Measurements from ENCODE around the gene KRT2.

Gene KRT2

DNA sequence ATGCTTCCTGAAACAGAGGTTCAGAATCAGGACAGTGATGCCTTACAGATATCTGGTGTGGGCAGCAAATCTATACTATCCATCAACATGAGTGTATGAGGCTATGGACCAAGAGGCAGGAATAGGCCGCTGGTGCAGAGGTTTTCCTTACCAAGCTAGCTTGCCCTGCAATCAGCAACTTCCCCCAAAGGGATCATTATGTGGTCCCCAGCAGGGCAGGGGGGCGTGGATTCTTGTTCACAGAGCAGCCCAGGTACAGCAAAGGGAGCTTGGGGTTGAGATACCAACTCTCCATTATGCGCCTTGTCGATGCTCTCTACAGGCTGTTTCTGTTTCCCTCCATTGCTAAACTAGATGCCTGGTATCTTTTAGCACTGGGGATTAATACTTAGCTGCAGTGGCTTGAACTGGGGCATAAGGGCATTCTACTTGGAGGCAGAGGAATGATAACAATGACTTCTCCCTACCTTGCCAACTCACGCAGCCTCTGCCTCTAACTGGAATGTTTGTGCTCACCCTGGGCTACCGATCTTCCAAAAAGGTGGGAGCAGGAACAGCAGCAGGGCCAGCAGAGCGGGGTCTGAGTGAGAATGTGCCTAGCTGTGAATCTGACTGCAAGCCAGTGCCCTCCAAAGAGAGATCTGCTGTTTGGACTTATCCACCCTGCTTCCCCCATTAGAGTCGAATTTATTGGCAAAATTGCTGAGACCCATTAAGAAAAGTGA, 38.5 kb upstream of the KRT2 start:
- no peak overlapping the region for H3K4me3 ChIP-seq (replicated peaks in 1 of 2; ENCODE audit: low read depth in 2 of 2, low read length in 2 of 2)
- TF ChIP-seq, protein P1, sequence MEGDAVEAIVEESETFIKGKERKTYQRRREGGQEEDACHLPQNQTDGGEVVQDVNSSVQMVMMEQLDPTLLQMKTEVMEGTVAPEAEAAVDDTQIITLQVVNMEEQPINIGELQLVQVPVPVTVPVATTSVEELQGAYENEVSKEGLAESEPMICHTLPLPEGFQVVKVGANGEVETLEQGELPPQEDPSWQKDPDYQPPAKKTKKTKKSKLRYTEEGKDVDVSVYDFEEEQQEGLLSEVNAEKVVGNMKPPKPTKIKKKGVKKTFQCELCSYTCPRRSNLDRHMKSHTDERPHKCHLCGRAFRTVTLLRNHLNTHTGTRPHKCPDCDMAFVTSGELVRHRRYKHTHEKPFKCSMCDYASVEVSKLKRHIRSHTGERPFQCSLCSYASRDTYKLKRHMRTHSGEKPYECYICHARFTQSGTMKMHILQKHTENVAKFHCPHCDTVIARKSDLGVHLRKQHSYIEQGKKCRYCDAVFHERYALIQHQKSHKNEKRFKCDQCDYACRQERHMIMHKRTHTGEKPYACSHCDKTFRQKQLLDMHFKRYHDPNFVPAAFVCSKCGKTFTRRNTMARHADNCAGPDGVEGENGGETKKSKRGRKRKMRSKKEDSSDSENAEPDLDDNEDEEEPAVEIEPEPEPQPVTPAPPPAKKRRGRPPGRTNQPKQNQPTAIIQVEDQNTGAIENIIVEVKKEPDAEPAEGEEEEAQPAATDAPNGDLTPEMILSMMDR (IDR thresholded peaks at IDR 0.05; ENCODE audit: low read depth, low read length) = no peak

DNA sequence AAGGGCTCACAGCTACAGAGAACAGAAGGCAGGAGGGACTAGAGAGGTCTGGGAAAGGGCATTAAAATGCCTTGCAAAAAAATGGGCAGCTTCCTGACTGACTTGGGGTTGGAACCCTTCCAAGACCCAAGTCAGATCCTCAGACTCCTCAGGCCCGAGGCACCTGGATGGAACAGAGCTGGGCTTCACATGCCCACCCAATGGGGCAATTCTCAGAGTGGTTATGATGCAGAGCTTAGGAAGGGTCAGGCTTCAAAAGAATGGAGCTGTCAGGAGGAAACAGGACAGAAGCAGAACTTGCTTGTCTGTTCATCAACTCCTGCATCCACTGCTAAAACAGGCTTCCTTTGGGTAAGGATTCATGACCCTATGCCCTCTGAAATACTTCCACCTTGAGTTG, 37.9 kb upstream of the KRT2 start:
- DNase-seq (ENCODE audit: low read depth in 2 of 2) = no peak
- TF ChIP-seq, protein P1 (IDR thresholded peaks at IDR 0.05; ENCODE audit: low read depth, low read length) = no peak

More for the DNA sequence above, 38.5 kb upstream of the KRT2 start:
- DNase-seq (ENCODE audit: low read depth in 2 of 2) = no peak

DNA sequence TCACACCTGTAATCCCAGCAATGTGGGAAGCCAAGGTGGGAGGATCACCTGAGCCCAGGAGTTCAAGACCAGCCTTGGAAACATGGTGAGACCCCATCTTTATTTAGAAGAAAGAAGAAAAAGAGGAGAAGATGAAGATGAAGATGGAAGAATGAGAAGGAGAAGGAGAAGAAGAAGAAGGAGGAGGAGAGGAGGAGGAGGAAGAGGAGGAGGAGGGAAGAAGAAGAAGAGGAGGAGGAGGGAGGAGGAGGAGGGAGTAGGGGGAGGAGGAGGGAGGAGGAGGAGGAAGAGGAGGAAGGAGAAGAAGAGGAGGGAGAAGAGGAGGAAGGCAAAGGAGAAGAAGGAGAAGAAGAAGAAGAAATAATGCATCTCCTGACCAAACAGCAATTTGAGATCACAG, 37.2 kb upstream of the KRT2 start:
- DNase-seq (ENCODE audit: low read depth in 2 of 2) = no peak
- H3K4me3 ChIP-seq (replicated peaks in 1 of 2; ENCODE audit: low read depth in 2 of 2, low read length in 2 of 2) = no peak overlapping the region
- TF ChIP-seq, protein P1 (IDR thresholded peaks at IDR 0.05; ENCODE audit: low read depth, low read length) = no peak

More for the DNA sequence above, 37.9 kb upstream of the KRT2 start:
- H3K4me3 ChIP-seq (replicated peaks in 1 of 2; ENCODE audit: low read depth in 2 of 2, low read length in 2 of 2) = no peak overlapping the region

DNA sequence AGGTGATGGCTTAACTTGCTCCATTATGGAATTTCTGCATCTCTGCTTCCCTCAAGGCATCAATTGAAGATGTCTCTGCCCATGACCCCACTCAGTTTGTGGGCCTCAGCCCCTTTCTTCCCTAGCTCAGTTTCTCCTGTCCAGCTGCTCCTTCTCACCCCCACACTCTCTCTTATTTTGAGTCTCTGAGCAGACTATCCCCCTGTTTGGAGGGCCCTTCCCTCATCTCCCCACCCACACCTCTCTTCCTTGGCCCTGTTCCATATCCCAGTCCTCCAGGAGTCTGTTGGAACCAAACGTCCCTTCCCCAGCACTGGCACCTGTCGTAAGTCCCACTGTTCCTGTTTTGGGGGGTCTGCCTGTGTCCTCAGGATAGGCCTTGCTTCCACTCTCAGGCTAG, 36.5 kb upstream of the KRT2 start:
- no peak overlapping the region for H3K4me3 ChIP-seq (replicated peaks in 1 of 2; ENCODE audit: low read depth in 2 of 2, low read length in 2 of 2)
- no peak for DNase-seq (ENCODE audit: low read depth in 2 of 2)
- TF ChIP-seq, protein P1 (IDR thresholded peaks at IDR 0.05; ENCODE audit: low read depth, low read length) = no peak

DNA sequence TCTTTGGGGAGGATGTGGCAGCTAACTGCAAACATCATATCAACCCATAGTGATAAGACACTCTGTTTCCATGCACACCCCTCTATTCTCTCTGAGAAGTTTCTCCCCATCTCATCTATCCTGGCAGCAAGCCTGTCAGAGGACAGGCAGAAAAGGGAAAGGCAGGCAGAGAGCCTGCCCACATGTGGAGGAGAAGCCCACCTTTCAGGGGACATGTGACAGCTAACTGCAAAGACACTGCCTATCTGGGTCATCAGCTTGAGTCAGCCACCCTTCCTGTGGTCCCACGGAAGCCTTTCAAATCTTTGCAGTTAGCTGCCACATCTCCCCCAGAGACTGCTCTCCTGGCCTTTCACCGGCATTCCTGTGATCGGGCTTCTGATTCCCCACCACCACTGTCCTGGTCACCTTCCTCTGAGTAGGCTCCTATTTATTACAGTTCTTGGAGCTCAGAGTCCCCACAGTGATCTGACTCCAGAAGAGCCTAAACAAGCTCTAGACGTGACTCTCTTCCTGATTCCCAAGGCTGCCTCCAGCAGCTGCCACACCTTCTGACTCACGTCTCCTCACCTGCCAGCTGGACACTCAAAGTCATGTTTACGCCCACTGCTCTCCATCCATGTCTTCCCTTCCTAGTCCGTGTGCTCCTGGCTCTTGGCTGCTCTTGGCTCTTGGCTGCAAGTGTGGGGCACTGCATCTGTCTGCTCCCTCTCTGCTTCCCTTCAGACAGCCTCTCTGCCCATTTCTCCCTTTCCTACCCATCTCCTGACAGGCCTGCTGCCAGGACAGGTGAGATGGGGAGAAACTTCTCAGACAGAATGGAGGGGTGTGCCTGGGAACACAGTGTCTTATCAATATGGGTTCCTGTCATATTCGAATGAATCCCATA, 35.7 kb upstream of the KRT2 start:
- H3K4me3 ChIP-seq (replicated peaks in 1 of 2; ENCODE audit: low read depth in 2 of 2, low read length in 2 of 2) = no peak overlapping the region
- DNase-seq (ENCODE audit: low read depth in 2 of 2) = no peak
- TF ChIP-seq, protein P1 (IDR thresholded peaks at IDR 0.05; ENCODE audit: low read depth, low read length) = no peak

DNA sequence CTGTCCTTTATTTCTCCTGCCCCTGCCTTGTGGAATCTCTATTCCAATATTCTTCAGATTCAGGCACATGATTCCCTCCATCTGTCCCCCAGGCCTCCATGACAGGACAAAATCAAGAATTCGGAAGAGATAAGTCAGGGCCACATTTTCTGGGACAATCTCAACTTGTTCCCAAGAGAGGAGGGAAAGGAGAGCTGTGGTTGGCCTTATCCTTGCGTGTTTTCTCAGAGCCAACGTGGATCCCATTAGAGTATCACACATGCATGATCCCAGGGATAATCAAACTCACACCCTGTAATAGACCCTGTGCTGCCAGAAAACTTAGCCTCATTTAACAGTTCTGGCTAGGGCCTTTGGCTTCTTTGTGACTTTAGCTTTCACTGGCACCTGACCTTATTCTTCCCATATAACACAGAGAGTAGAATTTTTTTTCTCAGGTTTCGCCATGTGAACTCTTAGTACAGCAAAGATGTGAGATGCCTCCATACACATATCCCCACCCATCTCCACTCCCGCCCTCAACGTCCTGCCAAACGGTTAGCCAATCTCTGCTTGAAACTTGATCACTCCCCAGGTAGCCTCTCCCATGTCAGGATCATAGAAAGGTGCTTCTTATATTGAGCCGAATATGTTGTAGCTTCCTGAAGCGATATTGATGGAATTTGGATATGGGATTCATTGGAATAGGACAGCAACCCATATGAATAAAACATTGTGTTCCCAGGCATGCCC, 34.9 kb upstream of the KRT2 start:
- H3K4me3 ChIP-seq (replicated peaks in 1 of 2; ENCODE audit: low read depth in 2 of 2, low read length in 2 of 2) = no peak overlapping the region
- TF ChIP-seq, protein P1 (IDR thresholded peaks at IDR 0.05; ENCODE audit: low read depth, low read length) = no peak
- DNase-seq (ENCODE audit: low read depth in 2 of 2) = no peak
